Measurements from ENCODE around the gene WNT7A. TPM values are rescaled to one million over a fixed set of nuclear protein-coding genes. Genes with fewer than 3 reads are reported as not detected.

Gene WNT7A
- total and polyA plus RNA-seq, 4 donors, result not detected

DNA sequence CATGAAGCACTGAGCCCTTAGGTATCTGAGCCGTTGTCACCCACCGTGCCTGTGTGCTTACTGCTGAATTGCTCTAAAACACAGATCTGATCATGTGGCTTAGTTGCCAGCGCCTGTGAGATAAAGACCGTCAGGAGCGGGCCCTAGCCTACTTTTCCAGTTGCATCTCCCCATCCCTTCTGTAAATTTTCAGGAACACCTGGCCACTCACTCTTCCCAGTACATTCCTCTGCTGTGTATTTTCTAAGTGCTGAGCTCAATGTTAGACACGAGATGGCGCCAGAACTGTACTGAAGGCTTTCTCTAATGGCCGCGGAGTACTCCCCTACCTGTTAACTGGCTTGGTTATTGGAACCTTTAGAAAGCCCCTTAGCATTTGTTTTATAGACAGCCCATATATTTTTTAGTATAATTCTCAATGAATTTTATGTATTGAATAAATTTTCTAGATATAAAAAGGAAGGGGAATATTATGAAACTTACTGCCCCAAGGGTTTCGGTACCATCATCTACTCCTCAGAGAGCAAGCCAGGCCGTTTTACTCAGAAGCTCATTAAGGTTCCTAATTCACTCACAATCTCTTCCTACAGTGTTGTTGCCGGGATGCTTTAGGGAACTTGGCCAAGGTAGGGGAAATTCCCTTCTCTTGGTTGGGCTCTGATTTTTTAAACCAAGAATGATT is 16.7 kb upstream of the WNT7A start:
- H3K27me3 ChIP-seq (ENCODE audit: control insufficient read depth in 4 of 4, insufficient read depth in 4 of 4, low read length in 3 of 4), result no peaks in the 10 kb centered on the region
- no peak for DNase-seq (ENCODE audit: low spot score)
- peaks cover 6 to 12% (median 7%) of the 10 kb centered on the region in 4 donors for H3K4me1 ChIP-seq (ENCODE audit: control insufficient read depth in 4 of 4, insufficient read depth in 4 of 4, low read length in 3 of 4)
- no peak overlapping the region for H3K27ac ChIP-seq (ENCODE audit: low read depth in 1 of 2, low read length in 2 of 2)
- WGBS, result 28% methylated on average over 12 of the region's 12 CpGs
- H3K9ac ChIP-seq (ENCODE audit: low read depth in 1 of 2, low read length in 2 of 2), result peak overlapping the region in 1 of 2 donors; percentile 56
- TF ChIP-seq YY1 (IDR thresholded peaks at IDR 0.05) (peak; percentile 77), HNF4G (IDR thresholded peaks at IDR 0.05) (no peak), RAD21 (IDR thresholded peaks at IDR 0.05) (peak; percentile 95 to 96), HNF4A (conservative IDR thresholded peaks at IDR 0.05) (peak; percentile 3 to 34), FOXA2 (IDR thresholded peaks at IDR 0.05) (no peak)
- TF ChIP-seq, protein P1, sequence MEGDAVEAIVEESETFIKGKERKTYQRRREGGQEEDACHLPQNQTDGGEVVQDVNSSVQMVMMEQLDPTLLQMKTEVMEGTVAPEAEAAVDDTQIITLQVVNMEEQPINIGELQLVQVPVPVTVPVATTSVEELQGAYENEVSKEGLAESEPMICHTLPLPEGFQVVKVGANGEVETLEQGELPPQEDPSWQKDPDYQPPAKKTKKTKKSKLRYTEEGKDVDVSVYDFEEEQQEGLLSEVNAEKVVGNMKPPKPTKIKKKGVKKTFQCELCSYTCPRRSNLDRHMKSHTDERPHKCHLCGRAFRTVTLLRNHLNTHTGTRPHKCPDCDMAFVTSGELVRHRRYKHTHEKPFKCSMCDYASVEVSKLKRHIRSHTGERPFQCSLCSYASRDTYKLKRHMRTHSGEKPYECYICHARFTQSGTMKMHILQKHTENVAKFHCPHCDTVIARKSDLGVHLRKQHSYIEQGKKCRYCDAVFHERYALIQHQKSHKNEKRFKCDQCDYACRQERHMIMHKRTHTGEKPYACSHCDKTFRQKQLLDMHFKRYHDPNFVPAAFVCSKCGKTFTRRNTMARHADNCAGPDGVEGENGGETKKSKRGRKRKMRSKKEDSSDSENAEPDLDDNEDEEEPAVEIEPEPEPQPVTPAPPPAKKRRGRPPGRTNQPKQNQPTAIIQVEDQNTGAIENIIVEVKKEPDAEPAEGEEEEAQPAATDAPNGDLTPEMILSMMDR (IDR thresholded peaks at IDR 0.05; ENCODE audit: low read depth, low read length, missing input control), result peak; percentile 82
- peak overlapping the region in 1 of 3 donors; percentile 55 for H3K4me3 ChIP-seq (ENCODE audit: low read depth in 1 of 3, low read length in 3 of 3)
- H3K9me3 ChIP-seq (ENCODE audit: control insufficient read depth in 4 of 4, low read length in 3 of 4), result peaks cover 9 to 29% (median 21%) of the 10 kb centered on the region in 4 donors
- no peaks in the 10 kb centered on the region for H3K36me3 ChIP-seq (ENCODE audit: control insufficient read depth in 4 of 4, insufficient read depth in 3 of 4, low read depth in 1 of 4, low read length in 3 of 4)

DNA sequence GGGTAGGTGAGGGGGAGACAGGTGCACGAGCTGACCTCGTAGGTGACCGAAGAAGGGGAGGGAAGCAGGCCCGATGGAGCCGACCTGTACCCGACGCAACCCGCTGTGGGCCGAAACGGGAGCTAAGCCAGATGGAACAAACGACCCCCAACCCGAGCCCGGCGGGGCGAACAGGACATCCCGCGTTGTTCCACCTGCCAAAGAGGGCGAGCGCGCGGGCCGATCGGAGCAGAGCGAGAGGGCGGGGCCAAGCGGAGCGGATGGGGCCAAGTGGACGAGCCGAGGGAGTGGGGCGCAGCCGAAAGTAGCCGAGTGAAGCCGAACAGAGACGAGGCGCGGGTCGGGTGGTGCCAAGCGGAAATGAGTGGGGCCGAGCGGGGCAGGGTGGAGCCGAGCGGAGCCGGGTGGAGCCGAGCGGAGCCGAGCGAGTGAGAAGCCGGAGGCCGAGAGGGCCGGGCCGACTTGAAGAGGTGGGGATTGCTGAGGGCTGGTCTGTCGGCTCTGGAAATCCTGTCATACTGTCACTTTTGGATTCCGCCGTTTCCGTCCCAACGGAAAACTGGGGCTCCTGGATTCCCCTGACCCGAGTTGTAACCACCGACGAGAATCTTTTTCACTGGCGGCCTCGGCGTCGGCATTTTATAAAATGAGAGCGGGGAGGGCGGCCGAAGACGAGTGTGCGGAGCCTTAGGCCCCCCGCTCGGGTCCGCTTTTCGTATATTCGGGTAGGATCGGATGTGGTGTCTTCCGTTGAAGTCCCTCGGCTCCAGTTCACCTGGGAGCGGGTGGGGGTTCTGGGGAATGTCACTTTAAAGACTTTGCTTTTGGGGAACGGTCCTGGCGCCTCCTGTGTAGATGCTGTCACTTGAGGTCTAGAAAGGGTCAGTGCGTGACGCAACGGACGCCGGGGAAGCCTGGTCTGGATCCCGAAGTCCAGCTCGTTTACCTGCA is 15.6 kb upstream of the WNT7A start:
- TF ChIP-seq JUND (IDR thresholded peaks at IDR 0.05) (no peak), RXRA (IDR thresholded peaks at IDR 0.05) (no peak), HNF4G (IDR thresholded peaks at IDR 0.05) (peak; percentile 71), FOXA1 (IDR thresholded peaks at IDR 0.05) (no peak), SP1 (IDR thresholded peaks at IDR 0.05) (peak; percentile 43), GABPA (IDR thresholded peaks at IDR 0.05 in 1 of 2, conservative IDR thresholded peaks at IDR 0.05 in 1 of 2) (peak in 1 of 2 donors; percentile 80)
- peak overlapping the region; percentile 45 to 63 (median 55) for H3K4me3 ChIP-seq (ENCODE audit: low read depth in 1 of 3, low read length in 3 of 3)

DNA sequence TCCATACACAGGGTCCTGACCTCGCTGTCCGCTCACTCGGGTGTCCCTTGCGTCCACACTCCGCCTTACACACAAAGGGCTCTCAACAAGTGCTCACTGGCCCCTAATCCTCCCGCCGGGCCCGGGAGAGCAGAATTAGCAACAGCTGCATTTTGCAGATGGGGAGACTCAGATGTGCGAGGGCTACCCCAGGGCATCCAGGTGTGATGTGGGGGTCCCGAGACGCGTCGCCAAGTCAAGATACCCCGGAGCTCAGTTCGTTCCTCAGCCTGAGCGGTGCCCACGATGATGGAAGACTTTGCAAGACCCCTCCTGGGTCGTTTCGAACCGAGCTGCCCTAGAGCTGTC is 14.9 kb upstream of the WNT7A start:
- Histone ChIP-seq H3K4me1 (ENCODE audit: control insufficient read depth in 4 of 4, insufficient read depth in 4 of 4, low read length in 3 of 4) (peaks cover 6 to 12% (median 7%) of the 10 kb centered on the region in 4 donors), H3K4me3 (ENCODE audit: low read depth in 1 of 3, low read length in 3 of 3) (peak overlapping the region; percentile 44 to 63 (median 45)), H3K27me3 (ENCODE audit: control insufficient read depth in 4 of 4, insufficient read depth in 4 of 4, low read length in 3 of 4) (no peaks in the 10 kb centered on the region), H3K36me3 (ENCODE audit: control insufficient read depth in 4 of 4, insufficient read depth in 3 of 4, low read depth in 1 of 4, low read length in 3 of 4) (no peaks in the 10 kb centered on the region), H3K27ac (ENCODE audit: low read depth in 1 of 2, low read length in 2 of 2) (no peak overlapping the region), H3K9me3 (ENCODE audit: control insufficient read depth in 4 of 4, low read length in 3 of 4) (peaks cover 2 to 12% (median 8%) of the 10 kb centered on the region in 4 donors), H3K9ac (ENCODE audit: low read depth in 1 of 2, low read length in 2 of 2) (no peak overlapping the region)
- TF ChIP-seq, protein P1 (IDR thresholded peaks at IDR 0.05; ENCODE audit: low read depth, low read length, missing input control), result no peak
- no peak for TF ChIP-seq FOXA2 (IDR thresholded peaks at IDR 0.05)
- no peak for TF ChIP-seq FOXA1 (IDR thresholded peaks at IDR 0.05)
- no peak for TF ChIP-seq HNF4G (IDR thresholded peaks at IDR 0.05)
- TF ChIP-seq, protein P2, sequence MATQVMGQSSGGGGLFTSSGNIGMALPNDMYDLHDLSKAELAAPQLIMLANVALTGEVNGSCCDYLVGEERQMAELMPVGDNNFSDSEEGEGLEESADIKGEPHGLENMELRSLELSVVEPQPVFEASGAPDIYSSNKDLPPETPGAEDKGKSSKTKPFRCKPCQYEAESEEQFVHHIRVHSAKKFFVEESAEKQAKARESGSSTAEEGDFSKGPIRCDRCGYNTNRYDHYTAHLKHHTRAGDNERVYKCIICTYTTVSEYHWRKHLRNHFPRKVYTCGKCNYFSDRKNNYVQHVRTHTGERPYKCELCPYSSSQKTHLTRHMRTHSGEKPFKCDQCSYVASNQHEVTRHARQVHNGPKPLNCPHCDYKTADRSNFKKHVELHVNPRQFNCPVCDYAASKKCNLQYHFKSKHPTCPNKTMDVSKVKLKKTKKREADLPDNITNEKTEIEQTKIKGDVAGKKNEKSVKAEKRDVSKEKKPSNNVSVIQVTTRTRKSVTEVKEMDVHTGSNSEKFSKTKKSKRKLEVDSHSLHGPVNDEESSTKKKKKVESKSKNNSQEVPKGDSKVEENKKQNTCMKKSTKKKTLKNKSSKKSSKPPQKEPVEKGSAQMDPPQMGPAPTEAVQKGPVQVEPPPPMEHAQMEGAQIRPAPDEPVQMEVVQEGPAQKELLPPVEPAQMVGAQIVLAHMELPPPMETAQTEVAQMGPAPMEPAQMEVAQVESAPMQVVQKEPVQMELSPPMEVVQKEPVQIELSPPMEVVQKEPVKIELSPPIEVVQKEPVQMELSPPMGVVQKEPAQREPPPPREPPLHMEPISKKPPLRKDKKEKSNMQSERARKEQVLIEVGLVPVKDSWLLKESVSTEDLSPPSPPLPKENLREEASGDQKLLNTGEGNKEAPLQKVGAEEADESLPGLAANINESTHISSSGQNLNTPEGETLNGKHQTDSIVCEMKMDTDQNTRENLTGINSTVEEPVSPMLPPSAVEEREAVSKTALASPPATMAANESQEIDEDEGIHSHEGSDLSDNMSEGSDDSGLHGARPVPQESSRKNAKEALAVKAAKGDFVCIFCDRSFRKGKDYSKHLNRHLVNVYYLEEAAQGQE (IDR thresholded peaks at IDR 0.05), result no peak
- no peak for TF ChIP-seq GABPA (IDR thresholded peaks at IDR 0.05 in 1 of 2, conservative IDR thresholded peaks at IDR 0.05 in 1 of 2)
- no peak for TF ChIP-seq TAF1 (conservative IDR thresholded peaks at IDR 0.05)
- TF ChIP-seq RXRA (IDR thresholded peaks at IDR 0.05), result no peak
- TF ChIP-seq, protein P3, sequence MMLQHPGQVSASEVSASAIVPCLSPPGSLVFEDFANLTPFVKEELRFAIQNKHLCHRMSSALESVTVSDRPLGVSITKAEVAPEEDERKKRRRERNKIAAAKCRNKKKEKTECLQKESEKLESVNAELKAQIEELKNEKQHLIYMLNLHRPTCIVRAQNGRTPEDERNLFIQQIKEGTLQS (IDR thresholded peaks at IDR 0.05), result no peak
- TF ChIP-seq NR2F2 (IDR thresholded peaks at IDR 0.05), result no peak
- no peak for TF ChIP-seq JUND (IDR thresholded peaks at IDR 0.05)
- WGBS, result 37% methylated on average over 20 of the region's 20 CpGs
- no peak for DNase-seq (ENCODE audit: low spot score)

More for the DNA sequence above, 15.6 kb upstream of the WNT7A start:
- 2% methylated on average over 86 of the region's 86 CpGs for WGBS
- DNase-seq (ENCODE audit: low spot score), result peak; percentile 86
- H3K36me3 ChIP-seq (ENCODE audit: control insufficient read depth in 4 of 4, insufficient read depth in 3 of 4, low read depth in 1 of 4, low read length in 3 of 4), result no peaks in the 10 kb centered on the region
- peak overlapping the region in 1 of 2 donors; percentile 52 for H3K27ac ChIP-seq (ENCODE audit: low read depth in 1 of 2, low read length in 2 of 2)
- H3K9ac ChIP-seq (ENCODE audit: low read depth in 1 of 2, low read length in 2 of 2), result peak overlapping the region; percentile 48 to 56
- peaks cover 6 to 19% (median 14%) of the 10 kb centered on the region in 4 donors for H3K9me3 ChIP-seq (ENCODE audit: control insufficient read depth in 4 of 4, low read length in 3 of 4)
- H3K4me1 ChIP-seq (ENCODE audit: control insufficient read depth in 4 of 4, insufficient read depth in 4 of 4, low read length in 3 of 4), result peaks cover 6 to 12% (median 7%) of the 10 kb centered on the region in 4 donors
- H3K27me3 ChIP-seq (ENCODE audit: control insufficient read depth in 4 of 4, insufficient read depth in 4 of 4, low read length in 3 of 4), result no peaks in the 10 kb centered on the region

All from liver (tissue), 9 donors.